Jurkat, Clone E6-1 (cell line): ENCODE data around the gene RNF215.

Source experiments
- DNase-seq: peaks from one replicate; pipeline ENCODE4 v3.0.0-alpha.2; 2011; ENCODE audit warnings: low read depth, low spot score
- H3K4me3 ChIP-seq: 2 replicates; pipeline ENCODE4 v1.5.1; 2011; ENCODE audit warnings: mild to moderate bottlenecking, low read length, control low read depth, moderate library complexity

RNF215 gene

GRCh38 chr22:30398685-30399680, 11.8 kb upstream of the RNF215 start:
- DNase-seq = peak; percentile 88
- peak overlapping the region; percentile 67 for H3K4me3 ChIP-seq

- H3K4me3 ChIP-seq = peak overlapping the region; percentile 67
- DNase-seq = no peak
These were observed 10.7 kb upstream of the RNF215 start for GRCh38 chr22:30397656-30398635.

GRCh38 chr22:30396871-30397655, 9.9 kb upstream of the RNF215 start, which contains the start of gene SEC14L2:
Gene SEC14L2, plus strand, starts transcription at chr22:30397018. Its CDS starts 99 bp downstream, at chr22:30397117.
- DNase-seq = peak; percentile 46
- H3K4me3 ChIP-seq = peak within 1 kb of the TSS; percentile 67

GRCh38 chr22:30393885-30394284, 6.7 kb upstream of the RNF215 start:
- no peak overlapping the region for H3K4me3 ChIP-seq
- no peak for DNase-seq

DNA sequence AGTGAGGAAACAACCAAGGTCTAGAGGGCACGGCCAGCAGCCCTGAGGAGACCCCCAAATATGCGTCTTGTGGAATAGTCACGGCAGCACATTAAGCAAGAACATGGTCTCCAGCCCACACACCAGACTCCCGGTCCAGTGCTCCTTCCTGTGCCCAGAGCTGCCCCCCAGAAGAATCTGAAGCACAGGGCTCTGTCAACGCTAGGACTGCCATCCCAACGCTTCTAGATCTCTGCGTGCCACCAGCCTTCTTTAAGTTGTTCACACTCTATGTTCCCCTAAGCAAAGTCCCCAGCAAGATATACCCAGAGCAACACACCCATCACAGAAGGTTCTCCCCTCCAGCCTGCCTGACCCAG, 6.1 kb upstream of the RNF215 start:
- no peak overlapping the region for H3K4me3 ChIP-seq
- DNase-seq = no peak

GRCh38 chr22:30392661-30393321, 5.6 kb upstream of the RNF215 start:
- no peak overlapping the region for H3K4me3 ChIP-seq
- DNase-seq = no peak

- H3K4me3 ChIP-seq = no peak overlapping the region
- DNase-seq = peak; percentile 84
These were observed 3.9 kb upstream of the RNF215 start for GRCh38 chr22:30390974-30391691.

GRCh38 chr22:30386608-30386959, 627 bp downstream of the RNF215 start:
- no peak for DNase-seq
- H3K4me3 ChIP-seq = peak overlapping the region; percentile 50

DNA sequence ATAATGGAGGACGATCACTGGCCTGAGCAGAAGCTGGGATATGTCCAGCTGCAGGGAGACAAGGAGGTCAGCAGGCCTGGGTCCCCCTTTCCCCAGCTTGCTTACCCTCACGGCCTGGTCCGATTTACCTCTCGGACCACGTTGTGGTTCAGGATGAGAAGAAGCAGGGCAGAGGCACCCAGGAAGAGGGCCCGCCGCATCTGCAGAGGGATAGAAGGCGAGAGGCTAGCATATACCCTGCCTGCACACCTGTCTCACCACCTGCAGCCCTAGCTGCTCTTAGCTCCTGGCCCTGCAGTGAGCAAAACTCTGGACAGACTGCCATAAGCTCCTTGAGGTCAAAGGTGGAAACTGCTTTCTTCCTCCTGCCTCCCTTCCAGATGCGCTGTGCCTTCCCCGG, 1.3 kb downstream of the RNF215 start:
- H3K4me3 ChIP-seq = no peak overlapping the region
- DNase-seq = no peak

DNA sequence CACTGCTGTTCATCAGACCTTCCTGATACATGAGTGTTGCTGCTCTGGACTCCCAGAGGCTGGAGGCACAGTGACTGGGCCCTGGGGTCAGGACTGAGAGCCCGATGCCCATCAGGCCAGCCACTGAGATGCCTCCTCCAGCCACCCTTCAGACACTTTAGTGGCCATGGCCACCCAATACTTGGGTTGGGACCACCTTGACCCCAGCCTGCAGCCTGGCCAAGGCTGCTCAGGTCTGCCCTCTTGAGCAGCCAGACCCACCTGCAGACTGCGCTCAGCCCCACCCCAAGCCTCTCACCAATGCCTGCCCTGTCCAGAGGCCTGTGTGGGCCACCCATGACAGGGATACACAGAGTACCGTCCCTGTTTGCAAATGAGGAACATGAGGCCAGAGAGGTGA, 4.2 kb downstream of the RNF215 start:
- no peak for DNase-seq
- H3K4me3 ChIP-seq = no peak overlapping the region

DNA sequence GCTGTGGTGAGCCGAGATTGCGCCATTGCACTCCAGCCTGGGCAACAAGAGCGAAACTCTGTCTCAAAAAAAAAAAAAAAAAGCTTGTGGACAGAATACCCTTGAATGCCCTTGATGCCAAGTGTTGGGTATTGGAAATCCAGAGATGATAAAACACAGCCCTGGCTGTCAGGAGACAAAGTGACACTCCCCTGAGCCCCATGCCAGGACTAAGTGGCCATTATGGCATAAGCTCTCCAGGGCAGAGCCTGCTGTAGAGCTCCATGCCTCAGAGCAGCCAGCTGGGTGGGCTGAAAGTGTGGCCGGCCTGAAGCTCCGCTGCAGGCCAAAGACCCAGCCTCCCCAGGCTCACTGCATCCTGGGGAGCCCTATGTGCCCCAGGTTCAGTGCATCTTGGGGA, 4.9 kb downstream of the RNF215 start:
- no peak for DNase-seq
- no peak overlapping the region for H3K4me3 ChIP-seq

- DNase-seq = peak; percentile 95
- H3K4me3 ChIP-seq = no peak overlapping the region
These were observed 5.9 kb downstream of the RNF215 start for GRCh38 chr22:30381264-30381663.

- no peak for DNase-seq
These were observed 7.2 kb downstream of the RNF215 start for GRCh38 chr22:30380011-30380410.

GRCh38 chr22:30375312-30375849, 11.8 kb downstream of the RNF215 start:
- DNase-seq = no peak

More at GRCh38 chr22:30380011-30380410, 7.2 kb downstream of the RNF215 start:
- H3K4me3 ChIP-seq = no peak overlapping the region

GRCh38 chr22:30373331-30374325, 13.6 kb downstream of the RNF215 start:
- DNase-seq = no peak
- no peak overlapping the region for H3K4me3 ChIP-seq

More at GRCh38 chr22:30375312-30375849, 11.8 kb downstream of the RNF215 start:
- no peak overlapping the region for H3K4me3 ChIP-seq

- DNase-seq = no peak
- H3K4me3 ChIP-seq = no peak overlapping the region
These were observed 14.3 kb downstream of the RNF215 start for GRCh38 chr22:30372915-30373314.
